Measurements from ENCODE around the gene JADE1.

- TF ChIP-seq POLR2AphosphoS5 (IDR thresholded peaks at IDR 0.05) (no peak), POLR2A (IDR thresholded peaks at IDR 0.05) (no peak)
Measured at GRCh38 chr4:128827296-128827695, 17.8 kb downstream of the JADE1 start.
